ENCODE results near the gene RPL27A.

The RPL27A gene

GRCh38 chr11:8676458-8676857 lies 6.1 kb upstream of the RPL27A start:
- no peak for DNase-seq

- no peak for DNase-seq
These were observed 3.6 kb upstream of the RPL27A start for GRCh38 chr11:8679006-8679405.

GRCh38 chr11:8681837-8682302 lies 722 bp upstream of the RPL27A start:
- no peak for DNase-seq

GRCh38 chr11:8683115-8683807 lies 669 bp downstream of the RPL27A start:
- DNase-seq, result no peak

- DNase-seq, result no peak
These were observed 2.2 kb downstream of the RPL27A start for GRCh38 chr11:8684600-8685290.

- DNase-seq, result no peak
These were observed 2.7 kb downstream of the RPL27A start for GRCh38 chr11:8685306-8685705.

- no peak for DNase-seq
These were observed 3.2 kb downstream of the RPL27A start for GRCh38 chr11:8685820-8686219.

- no peak for DNase-seq
These were observed 3.7 kb downstream of the RPL27A start for GRCh38 chr11:8686325-8686724.

GRCh38 chr11:8688414-8689362 lies 6.1 kb downstream of the RPL27A start:
- DNase-seq, result peak; percentile 92

- DNase-seq, result no peak
These were observed 7.2 kb downstream of the RPL27A start for GRCh38 chr11:8689726-8690255.

GRCh38 chr11:8690374-8691342 lies 8.1 kb downstream of the RPL27A start:
- no peak for DNase-seq

GRCh38 chr11:8691601-8692000 lies 9.0 kb downstream of the RPL27A start:
- no peak for DNase-seq

- DNase-seq, result no peak
These were observed 9.8 kb downstream of the RPL27A start for GRCh38 chr11:8692417-8692816.

- no peak for DNase-seq
These were observed 10.5 kb downstream of the RPL27A start for GRCh38 chr11:8693010-8693551.

- no peak for DNase-seq
These were observed 11.0 kb downstream of the RPL27A start for GRCh38 chr11:8693555-8693954.

- DNase-seq, result no peak
These were observed 11.5 kb downstream of the RPL27A start for GRCh38 chr11:8694137-8694536.

GRCh38 chr11:8697054-8697453 lies 14.5 kb downstream of the RPL27A start:
- no peak for DNase-seq

GRCh38 chr11:8698379-8698851 lies 15.8 kb downstream of the RPL27A start:
- DNase-seq, result no peak

- DNase-seq, result no peak
These were observed 16.4 kb downstream of the RPL27A start for GRCh38 chr11:8698917-8699441.

GRCh38 chr11:8699903-8700302 lies 17.3 kb downstream of the RPL27A start:
- DNase-seq, result no peak
